HL-60 (cell line): ENCODE measurements around the gene FSCN2.

Experiments used
- GABPA ChIP-seq: IDR thresholded peaks from 2 replicates; pipeline ENCODE4 v1.6.1; 2012; ENCODE audit warnings: low read depth
- POLR2AphosphoS5 ChIP-seq: IDR thresholded peaks from 2 replicates; pipeline ENCODE4 v1.6.1; 2012; ENCODE audit warnings: low read depth
- SPI1 ChIP-seq: IDR thresholded peaks from 2 replicates; pipeline ENCODE4 v1.6.1; 2012; ENCODE audit warnings: low read depth, mild to moderate bottlenecking, borderline replicate concordance
- TF ChIP-seq, protein P1 (sequence below): IDR thresholded peaks from one replicate; pipeline ENCODE4 v1.5.1; 2011; ENCODE audit warnings: low read length, control low read depth, inconsistent platforms; ENCODE audit not compliant: insufficient read depth
- TF ChIP-seq, protein P2 (sequence below): IDR thresholded peaks from 2 replicates; pipeline ENCODE4 v1.6.1; 2012; ENCODE audit warnings: low read depth; ENCODE audit not compliant: insufficient replicate concordance

DNA sequence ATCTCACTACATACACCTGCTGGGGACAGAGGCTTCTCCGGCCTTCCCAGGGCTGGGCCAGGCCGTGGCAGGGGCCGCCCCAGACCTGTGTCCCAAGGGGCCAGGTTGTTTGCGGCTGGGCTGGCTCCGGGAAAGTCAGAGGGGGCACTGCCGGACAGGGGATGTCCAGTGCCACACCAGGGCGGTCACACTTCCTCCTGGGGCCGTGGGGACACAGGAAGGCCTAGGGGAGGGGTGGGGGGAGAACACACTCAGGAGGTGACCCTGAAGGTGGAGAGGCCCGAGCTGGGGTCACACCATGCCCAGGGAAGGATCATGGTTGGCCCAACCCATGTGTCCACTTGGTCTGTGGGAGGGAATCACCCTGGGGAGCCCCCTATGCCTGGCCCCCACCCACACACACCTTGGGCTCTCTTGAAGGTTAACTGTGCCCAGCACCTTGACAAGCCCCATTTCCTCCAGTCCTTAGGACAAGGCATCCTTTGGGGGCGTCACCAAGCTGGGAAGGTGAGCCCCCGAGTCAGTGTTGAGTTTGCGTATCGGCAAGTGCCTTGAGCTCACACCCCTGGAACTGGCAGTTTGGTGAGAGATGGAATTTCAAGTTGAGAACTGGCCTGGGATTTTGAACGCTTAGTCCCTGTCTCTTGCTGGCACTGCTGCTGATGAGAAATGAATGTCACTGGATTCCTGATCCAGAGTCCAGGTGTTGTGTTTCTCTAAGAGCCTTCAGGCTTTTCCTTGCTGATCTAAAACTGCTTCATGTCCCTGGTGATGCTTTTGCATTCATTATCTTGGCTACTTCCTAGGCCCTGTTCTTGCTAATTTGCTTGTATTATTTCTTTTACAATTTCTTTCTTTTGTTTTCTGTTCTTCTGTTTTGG lies 7.9 kb upstream of the FSCN2 start:
- TF ChIP-seq, protein P1, sequence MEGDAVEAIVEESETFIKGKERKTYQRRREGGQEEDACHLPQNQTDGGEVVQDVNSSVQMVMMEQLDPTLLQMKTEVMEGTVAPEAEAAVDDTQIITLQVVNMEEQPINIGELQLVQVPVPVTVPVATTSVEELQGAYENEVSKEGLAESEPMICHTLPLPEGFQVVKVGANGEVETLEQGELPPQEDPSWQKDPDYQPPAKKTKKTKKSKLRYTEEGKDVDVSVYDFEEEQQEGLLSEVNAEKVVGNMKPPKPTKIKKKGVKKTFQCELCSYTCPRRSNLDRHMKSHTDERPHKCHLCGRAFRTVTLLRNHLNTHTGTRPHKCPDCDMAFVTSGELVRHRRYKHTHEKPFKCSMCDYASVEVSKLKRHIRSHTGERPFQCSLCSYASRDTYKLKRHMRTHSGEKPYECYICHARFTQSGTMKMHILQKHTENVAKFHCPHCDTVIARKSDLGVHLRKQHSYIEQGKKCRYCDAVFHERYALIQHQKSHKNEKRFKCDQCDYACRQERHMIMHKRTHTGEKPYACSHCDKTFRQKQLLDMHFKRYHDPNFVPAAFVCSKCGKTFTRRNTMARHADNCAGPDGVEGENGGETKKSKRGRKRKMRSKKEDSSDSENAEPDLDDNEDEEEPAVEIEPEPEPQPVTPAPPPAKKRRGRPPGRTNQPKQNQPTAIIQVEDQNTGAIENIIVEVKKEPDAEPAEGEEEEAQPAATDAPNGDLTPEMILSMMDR, result no peak
- TF ChIP-seq, protein P2, sequence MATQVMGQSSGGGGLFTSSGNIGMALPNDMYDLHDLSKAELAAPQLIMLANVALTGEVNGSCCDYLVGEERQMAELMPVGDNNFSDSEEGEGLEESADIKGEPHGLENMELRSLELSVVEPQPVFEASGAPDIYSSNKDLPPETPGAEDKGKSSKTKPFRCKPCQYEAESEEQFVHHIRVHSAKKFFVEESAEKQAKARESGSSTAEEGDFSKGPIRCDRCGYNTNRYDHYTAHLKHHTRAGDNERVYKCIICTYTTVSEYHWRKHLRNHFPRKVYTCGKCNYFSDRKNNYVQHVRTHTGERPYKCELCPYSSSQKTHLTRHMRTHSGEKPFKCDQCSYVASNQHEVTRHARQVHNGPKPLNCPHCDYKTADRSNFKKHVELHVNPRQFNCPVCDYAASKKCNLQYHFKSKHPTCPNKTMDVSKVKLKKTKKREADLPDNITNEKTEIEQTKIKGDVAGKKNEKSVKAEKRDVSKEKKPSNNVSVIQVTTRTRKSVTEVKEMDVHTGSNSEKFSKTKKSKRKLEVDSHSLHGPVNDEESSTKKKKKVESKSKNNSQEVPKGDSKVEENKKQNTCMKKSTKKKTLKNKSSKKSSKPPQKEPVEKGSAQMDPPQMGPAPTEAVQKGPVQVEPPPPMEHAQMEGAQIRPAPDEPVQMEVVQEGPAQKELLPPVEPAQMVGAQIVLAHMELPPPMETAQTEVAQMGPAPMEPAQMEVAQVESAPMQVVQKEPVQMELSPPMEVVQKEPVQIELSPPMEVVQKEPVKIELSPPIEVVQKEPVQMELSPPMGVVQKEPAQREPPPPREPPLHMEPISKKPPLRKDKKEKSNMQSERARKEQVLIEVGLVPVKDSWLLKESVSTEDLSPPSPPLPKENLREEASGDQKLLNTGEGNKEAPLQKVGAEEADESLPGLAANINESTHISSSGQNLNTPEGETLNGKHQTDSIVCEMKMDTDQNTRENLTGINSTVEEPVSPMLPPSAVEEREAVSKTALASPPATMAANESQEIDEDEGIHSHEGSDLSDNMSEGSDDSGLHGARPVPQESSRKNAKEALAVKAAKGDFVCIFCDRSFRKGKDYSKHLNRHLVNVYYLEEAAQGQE, result no peak
- TF ChIP-seq GABPA (no peak), POLR2AphosphoS5 (no peak), SPI1 (no peak)
